HCT116 (cell line): ENCODE measurements around the gene NR2F2. TPM values are rescaled to one million over a fixed set of nuclear protein-coding genes. Genes with fewer than 3 reads are reported as not detected.

Experiments
- ATAC-seq: fragments of 200-7000 bp; cut with Tn5 transposase; 2 replicates; pipeline ENCODE4 v1.9.1; 2020; ENCODE audit warnings: mild to moderate bottlenecking, moderate library complexity
- BruUV-seq: library from RNA; stranded (reverse); fragments of 400-500 nt; replicated peaks from 2 replicates; lab custom pipeline; 2021; lab: Mats Ljungman, UMichigan
- CTCF ChIA-PET: fragments of 300-600 bp; sonication (Branson Sonifier 250); formaldehyde crosslinking; loops from one replicate; lab custom pipeline; 2021; ENCODE audit warnings: antibody characterized with exemption; lab: Charles Lee
- POLR2A ChIA-PET: fragments of 300-600, 350-600 bp; sonication (Branson Sonifier 250); formaldehyde crosslinking; loops from one replicate; lab custom pipeline; 2021; ENCODE audit warnings: antibody characterized with exemption; lab: Charles Lee
- RAD21 ChIA-PET, 2 experiments: fragments of 300-600 bp; sonication (Branson Sonifier 250); formaldehyde crosslinking; loops; one replicate each; lab custom pipeline; 2023; ENCODE audit warnings: low total read pairs in 2 of 2; ENCODE audit not compliant: uncharacterized antibody in 2 of 2, unreplicated experiment in 2 of 2, low non-redundant PET in 1 of 2; lab: Charles Lee
- DNase-seq: peaks from one replicate; pipeline ENCODE4 v3.0.0-alpha.2; 2010; ENCODE audit warnings: low read depth, low spot score
- H2AFZ ChIP-seq: fragments of 200-600 bp; shearing (Covaris generic), sonication (generic); 2 replicates; pipeline ENCODE4 v1.6.1; 2017; ENCODE audit warnings: low read depth, mixed run types, mixed read lengths, antibody characterized with exemption, low read length; ENCODE audit not compliant: poor library complexity, severe bottlenecking
- H3K27ac ChIP-seq: 2 replicates; pipeline ENCODE4 v1.5.1; 2012; ENCODE audit warnings: low read depth, low read length
- H3K27me3 ChIP-seq: fragments of 200-600 bp; sonication (generic); 2 replicates; pipeline ENCODE4 v1.6.1; 2016; ENCODE audit warnings: mixed run types, low read length, mixed read lengths; ENCODE audit not compliant: insufficient read depth
- H3K36me3 ChIP-seq, 2 experiments: fragments of 200-500 bp in 1 of 2; fragments of 200-600 bp in 1 of 2; sonication (Bioruptor generic) in 1 of 2; sonication (generic) in 1 of 2; 2 replicates each; pipeline versions ENCODE4 v1.5.1 to v1.6.1; 2014 to 2016; ENCODE audit warnings: low read length in 2 of 2, inconsistent platforms in 1 of 2, mixed read lengths in 1 of 2, mixed run types in 1 of 2; ENCODE audit not compliant: insufficient read depth in 2 of 2, control insufficient read depth in 1 of 2
- H3K4me1 ChIP-seq, 2 experiments: fragments of 200-600 bp in 1 of 2; sonication (generic) in 1 of 2; 2 replicates each; pipeline versions ENCODE4 v1.5.1 to v1.6.1; 2012 to 2017; ENCODE audit warnings: low read length in 2 of 2, inconsistent platforms in 1 of 2, mild to moderate bottlenecking in 1 of 2, mixed read lengths in 1 of 2, mixed run types in 1 of 2, moderate library complexity in 1 of 2; ENCODE audit not compliant: insufficient read depth in 2 of 2, control insufficient read depth in 1 of 2
- H3K4me2 ChIP-seq: fragments of 200-600 bp; sonication (generic); 2 replicates; pipeline ENCODE4 v1.6.1; 2017; ENCODE audit warnings: mixed run types, low read length, mixed read lengths
- H3K4me3 ChIP-seq, 2 experiments: fragments of 200-600 bp in 1 of 2; sonication (generic) in 1 of 2; replicated peaks in 1 of 2; 2 replicates each; pipeline ENCODE4 v1.5.1; 2011 to 2016; ENCODE audit warnings: low read length in 2 of 2, control low read depth in 1 of 2, low read depth in 1 of 2, mild to moderate bottlenecking in 1 of 2, mixed read lengths in 1 of 2, mixed run types in 1 of 2
- H3K79me2 ChIP-seq: fragments of 200-600 bp; sonication (generic); 2 replicates; pipeline ENCODE4 v1.6.1; 2017; ENCODE audit warnings: mild to moderate bottlenecking, mixed run types, low read length, moderate library complexity, mixed read lengths; ENCODE audit not compliant: insufficient read depth
- H3K9ac ChIP-seq: fragments of 200-600 bp; sonication (generic); 2 replicates; pipeline ENCODE4 v1.6.1; 2016; ENCODE audit warnings: low read length, mixed read lengths
- H3K9me2 ChIP-seq: fragments of 200-600 bp; sonication (generic), shearing (Covaris generic); 2 replicates; pipeline ENCODE4 v1.6.1; 2017; ENCODE audit warnings: mixed run types, mild to moderate bottlenecking, moderate library complexity; ENCODE audit not compliant: insufficient read depth
- H3K9me3 ChIP-seq, 2 experiments: fragments of 200-500 bp in 1 of 2; fragments of 200-600 bp in 1 of 2; sonication (Bioruptor generic) in 1 of 2; sonication (generic) in 1 of 2; 2 replicates each; pipeline ENCODE4 v1.6.1; 2014 to 2017; ENCODE audit warnings: low read length in 2 of 2, mixed read lengths in 2 of 2, inconsistent platforms in 1 of 2, low read depth in 1 of 2, mild to moderate bottlenecking in 1 of 2, mixed run types in 1 of 2, moderate library complexity in 1 of 2; ENCODE audit not compliant: control insufficient read depth in 1 of 2, insufficient read depth in 1 of 2
- H4K20me1 ChIP-seq: fragments of 200-600 bp; sonication (generic), shearing (Covaris generic); 2 replicates; pipeline ENCODE4 v1.6.1; 2017; ENCODE audit warnings: mixed run types, mild to moderate bottlenecking, moderate library complexity; ENCODE audit not compliant: insufficient read depth
- ATF3 ChIP-seq: IDR thresholded peaks from 2 replicates; pipeline ENCODE4 v1.6.1; 2012
- CBX3 ChIP-seq: IDR thresholded peaks from 2 replicates; pipeline ENCODE4 v1.6.1; 2012; ENCODE audit warnings: low read depth
- FOSL1 ChIP-seq: IDR thresholded peaks from 2 replicates; pipeline ENCODE4 v1.6.1; 2012; ENCODE audit warnings: low read depth
- REST ChIP-seq: IDR thresholded peaks from 2 replicates; pipeline ENCODE4 v1.6.1; 2012; ENCODE audit warnings: low read depth
- SRF ChIP-seq: IDR thresholded peaks from 2 replicates; pipeline ENCODE4 v1.6.1; 2012; ENCODE audit warnings: low read depth
- ZBTB33 ChIP-seq: IDR thresholded peaks from 2 replicates; pipeline ENCODE4 v1.6.1; 2011; ENCODE audit warnings: mild to moderate bottlenecking, low read length, moderate library complexity; ENCODE audit not compliant: insufficient replicate concordance; ENCODE audit errors: extremely low read depth
- intact Hi-C: fragments of 100-400 bp; cut with micrococcal nuclease; formaldehyde crosslinking; loops from 2 replicates; pipeline ENCODE4 v1.10.0; 2022
- total RNA-seq: library from RNA; stranded (reverse); gene quantifications from one replicate; pipeline ENCODE4 v1.2.1, GENCODE V29; 2021; ENCODE audit not compliant: unreplicated experiment
- TF ChIP-seq, protein P1 (sequence below), 3 experiments: fragments of 200-600 bp in 1 of 3; sonication (generic) in 1 of 3; IDR thresholded peaks in 2 of 3; conservative IDR thresholded peaks in 1 of 3; 2 replicates each; pipeline ENCODE4 v1.5.1; 2012 to 2017; ENCODE audit warnings: low read depth in 2 of 3, low read length in 2 of 3, antibody characterized with exemption in 1 of 3, borderline replicate concordance in 1 of 3, control low read depth in 1 of 3, mild to moderate bottlenecking in 1 of 3, mixed read lengths in 1 of 3, mixed run types in 1 of 3, moderate library complexity in 1 of 3; ENCODE audit not compliant: insufficient read depth in 1 of 3

The NR2F2 gene
- total RNA-seq, 1 experiment from 2014 or later, result 61.4 TPM

DNA sequence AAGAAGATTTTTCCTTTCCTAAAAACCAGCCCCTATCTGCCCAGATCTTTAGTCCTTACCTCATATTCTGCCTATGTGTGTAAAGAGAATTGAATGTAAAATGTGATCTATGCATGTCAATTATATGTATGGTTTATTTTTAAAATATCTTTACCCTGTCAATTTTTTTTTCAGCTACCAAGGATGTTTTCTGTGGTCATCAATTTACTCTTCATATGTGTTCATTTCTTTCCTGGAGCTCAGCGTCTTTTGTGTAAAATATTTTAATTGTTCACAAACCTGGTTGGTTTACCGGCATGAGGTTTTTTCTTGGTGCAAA lies 1.7 kb upstream of the NR2F2 start:
- TF ChIP-seq ZBTB33 (no peak), REST (no peak), ATF3 (no peak), FOSL1 (no peak), SRF (no peak), CBX3 (no peak)
- TF ChIP-seq, protein P1, sequence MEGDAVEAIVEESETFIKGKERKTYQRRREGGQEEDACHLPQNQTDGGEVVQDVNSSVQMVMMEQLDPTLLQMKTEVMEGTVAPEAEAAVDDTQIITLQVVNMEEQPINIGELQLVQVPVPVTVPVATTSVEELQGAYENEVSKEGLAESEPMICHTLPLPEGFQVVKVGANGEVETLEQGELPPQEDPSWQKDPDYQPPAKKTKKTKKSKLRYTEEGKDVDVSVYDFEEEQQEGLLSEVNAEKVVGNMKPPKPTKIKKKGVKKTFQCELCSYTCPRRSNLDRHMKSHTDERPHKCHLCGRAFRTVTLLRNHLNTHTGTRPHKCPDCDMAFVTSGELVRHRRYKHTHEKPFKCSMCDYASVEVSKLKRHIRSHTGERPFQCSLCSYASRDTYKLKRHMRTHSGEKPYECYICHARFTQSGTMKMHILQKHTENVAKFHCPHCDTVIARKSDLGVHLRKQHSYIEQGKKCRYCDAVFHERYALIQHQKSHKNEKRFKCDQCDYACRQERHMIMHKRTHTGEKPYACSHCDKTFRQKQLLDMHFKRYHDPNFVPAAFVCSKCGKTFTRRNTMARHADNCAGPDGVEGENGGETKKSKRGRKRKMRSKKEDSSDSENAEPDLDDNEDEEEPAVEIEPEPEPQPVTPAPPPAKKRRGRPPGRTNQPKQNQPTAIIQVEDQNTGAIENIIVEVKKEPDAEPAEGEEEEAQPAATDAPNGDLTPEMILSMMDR (IDR thresholded peaks at IDR 0.05 in 2 of 3, conservative IDR thresholded peaks at IDR 0.05 in 1 of 3; ENCODE audit: borderline replicate concordance in 1 of 3, insufficient read depth in 1 of 3, low read depth in 2 of 3, low read length in 2 of 3), result no peak
- TF ChIP-seq, all 23 proteins: peak for 0
- Histone ChIP-seq H4K20me1 (no peaks in the 10 kb centered on the region), H3K4me2 (peak overlapping the region; percentile 94), H3K4me3 (peak overlapping the region in 1 of 2 experiments; percentile 70; a peak in 1 of 4 replicates), H3K27ac (peak overlapping the region; percentile 75; the same call in 1 of the 2 replicates), H3K36me3 (peaks cover 0 to 4% of the 10 kb centered on the region in 2 experiments; a peak in 1 of 4 replicates), H3K4me1 (peaks cover 38 to 54% of the 10 kb centered on the region in 2 experiments), H3K9ac (peak overlapping the region; percentile 72), H3K9me2 (no peaks in the 10 kb centered on the region), H2AFZ (no peak overlapping the region), H3K9me3 (no peaks in the 10 kb centered on the region), H3K79me2 (peaks cover 88% of the 10 kb centered on the region), H3K27me3 (no peaks in the 10 kb centered on the region)
- intact Hi-C loops, result loop anchor here (5.0 kb wide), 4 partner anchors 277 to 1072 kb away; no protein-coding TSS in a partner anchor
- POLR2A ChIA-PET, result interaction anchor here (0.7 kb wide), 1 partner anchor 9 kb away, joined by 3 read pairs; no protein-coding TSS in a partner anchor
- CTCF ChIA-PET, result interaction anchor here (0.7 to 1.3 kb wide), 5 partner anchors 256 to 1956 kb away, joined by 3 to 4 read pairs (median 3); no protein-coding TSS in a partner anchor
- no peak for ATAC-seq
- BruUV-seq, result no TSS peak
- DNase-seq, result no peak
- RAD21 ChIA-PET, result no interaction called here
